Stimulated activated CD4-positive, alpha-beta T cell treated with anti-CD3 and anti-CD28 coated beads, TNF-alpha, amount 100 ng/mL, for 24 hours (primary cell): ENCODE measurements around the gene FMNL3.

Source experiments
- DNase-seq, 3 experiments: peaks; one replicate each; pipeline ENCODE4 v3.0.0-alpha.2; 2020; ENCODE audit warnings: low read depth in 3 of 3

Gene FMNL3

GRCh38 chr12:49603721-49604120, 103.5 kb downstream of the FMNL3 start:
- no peak for DNase-seq

GRCh38 chr12:49599961-49600360, 107.2 kb downstream of the FMNL3 start:
- no peak for DNase-seq

GRCh38 chr12:49598527-49598926, 108.7 kb downstream of the FMNL3 start:
- no peak for DNase-seq

- DNase-seq, result no peak
These were observed 118.3 kb downstream of the FMNL3 start for GRCh38 chr12:49588721-49589516.

- no peak for DNase-seq
These were observed 118.9 kb downstream of the FMNL3 start for GRCh38 chr12:49588281-49588680.

GRCh38 chr12:49587174-49587908, 119.9 kb downstream of the FMNL3 start:
- DNase-seq, result no peak
